Measurements from ENCODE around the gene ZFP64. TPM values are rescaled to one million over a fixed set of nuclear protein-coding genes. Genes with fewer than 3 reads are reported as not detected.
"Not testable (repeated sequence)": the region's sequence is repeated elsewhere in the genome, so short reads cannot be mapped to it uniquely, and the experiment has no call there.

Gene ZFP64
- total and polyA plus RNA-seq, 7 experiments from 2014 or later = 8.0 to 14.6 (median 11.6) TPM

DNA sequence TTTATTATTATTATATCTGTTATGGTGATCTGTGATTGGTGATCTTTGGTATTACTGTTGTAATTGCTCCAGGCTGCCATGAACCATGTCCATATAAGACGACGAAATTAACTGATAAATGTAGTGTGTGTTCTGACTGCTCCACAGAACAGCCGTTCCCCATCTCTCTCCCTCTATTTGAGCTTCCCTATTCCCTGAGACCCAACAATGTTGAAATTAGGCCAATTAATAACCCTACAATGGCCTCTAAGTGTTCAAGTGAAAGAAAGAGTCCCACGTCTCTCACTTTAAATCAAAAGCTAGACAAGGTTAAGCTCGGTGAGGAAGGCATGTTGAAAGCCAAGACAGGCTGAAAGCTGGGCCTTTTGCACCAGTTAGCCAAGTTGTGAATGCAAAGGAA is 51.6 kb downstream of the ZFP64 start:
- CTCF ChIA-PET = interaction anchor here (1.3 kb wide), 1 partner anchor 11 kb away, joined by 4 read pairs; no protein-coding TSS in a partner anchor
- H3K27me3 ChIP-seq (ENCODE audit: control insufficient read depth in 2 of 2, insufficient read depth in 2 of 2, low read length in 2 of 2) = no peaks in the 10 kb centered on the region
- ATAC-seq = no peak

DNA sequence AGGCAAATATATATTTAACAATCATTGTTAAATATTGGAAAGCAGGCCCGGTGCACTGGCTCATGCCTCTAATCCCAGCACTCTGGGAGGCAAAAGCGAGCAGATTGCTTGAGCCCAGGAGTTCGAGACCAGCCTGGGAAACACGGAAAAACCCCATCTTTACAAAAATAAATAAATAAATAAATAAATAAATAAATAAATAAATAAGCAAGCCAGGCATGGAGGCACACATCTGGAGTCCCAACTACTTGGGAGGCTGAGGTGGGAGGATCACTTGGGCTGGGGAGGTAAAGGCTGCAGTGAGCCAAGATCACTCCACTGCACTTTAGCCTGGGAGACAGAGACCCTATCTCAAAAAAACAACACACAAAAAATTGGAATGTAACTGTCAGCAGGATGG is 53.7 kb downstream of the ZFP64 start:
- Mint-ChIP-seq H3K4me1 (peaks cover 0 to 4% (median 0%) of the 10 kb centered on the region in 7 donors), H3K36me3 (peaks cover 0 to 36% (median 19%) of the 10 kb centered on the region in 5 donors), H3K4me3 (no peak overlapping the region), H3K27me3 (no peaks in the 10 kb centered on the region), H3K27ac (no peak overlapping the region), H3K9me3 (peaks cover 0 to 8% (median 0%) of the 10 kb centered on the region in 11 donors)
- ATAC-seq (no peak), DNase-seq (no peak)
- no peaks in the 10 kb centered on the region for H3K9me3 ChIP-seq (ENCODE audit: control insufficient read depth in 2 of 3, low read length in 3 of 3)
- no peak overlapping the region for H3K27ac ChIP-seq (ENCODE audit: low read depth, low read length)
- H3K4me1 ChIP-seq (ENCODE audit: control insufficient read depth in 2 of 2, insufficient read depth in 2 of 2, low read length in 2 of 2) = no peaks in the 10 kb centered on the region
- H3K36me3 ChIP-seq (ENCODE audit: control insufficient read depth in 2 of 3, insufficient read depth in 3 of 3, low read length in 3 of 3) = no peaks in the 10 kb centered on the region
- no peaks in the 10 kb centered on the region for H3K27me3 ChIP-seq (ENCODE audit: control insufficient read depth in 2 of 2, insufficient read depth in 2 of 2, low read length in 2 of 2)
- CTCF ChIA-PET = no interaction called here
- H3K4me3 ChIP-seq (ENCODE audit: low read length) = no peak overlapping the region
- POLR2A ChIA-PET = no interaction called here
- intact Hi-C loops (cut with micrococcal nuclease) = no loop called here

More for the DNA sequence above, 51.6 kb downstream of the ZFP64 start:
- peaks cover 0 to 8% (median 0%) of the 10 kb centered on the region in 11 donors for H3K9me3 Mint-ChIP-seq
- intact Hi-C loops (cut with micrococcal nuclease) = no loop called here
- no peak overlapping the region for H3K4me3 ChIP-seq (ENCODE audit: low read length)
- no peaks in the 10 kb centered on the region for H3K4me1 ChIP-seq (ENCODE audit: control insufficient read depth in 2 of 2, insufficient read depth in 2 of 2, low read length in 2 of 2)
- no peak for DNase-seq
- H3K27ac Mint-ChIP-seq = no peak overlapping the region
- H3K4me3 Mint-ChIP-seq = no peak overlapping the region
- no peaks in the 10 kb centered on the region for H3K36me3 ChIP-seq (ENCODE audit: control insufficient read depth in 2 of 3, insufficient read depth in 3 of 3, low read length in 3 of 3)
- H3K27ac ChIP-seq (ENCODE audit: low read depth, low read length) = no peak overlapping the region
- H3K27me3 Mint-ChIP-seq = no peaks in the 10 kb centered on the region
- peaks cover 0 to 36% (median 19%) of the 10 kb centered on the region in 5 donors for H3K36me3 Mint-ChIP-seq
- H3K9me3 ChIP-seq (ENCODE audit: control insufficient read depth in 2 of 3, low read length in 3 of 3) = no peaks in the 10 kb centered on the region
- POLR2A ChIA-PET = no interaction called here
- peaks cover 0 to 9% (median 5%) of the 10 kb centered on the region in 7 donors for H3K4me1 Mint-ChIP-seq

DNA sequence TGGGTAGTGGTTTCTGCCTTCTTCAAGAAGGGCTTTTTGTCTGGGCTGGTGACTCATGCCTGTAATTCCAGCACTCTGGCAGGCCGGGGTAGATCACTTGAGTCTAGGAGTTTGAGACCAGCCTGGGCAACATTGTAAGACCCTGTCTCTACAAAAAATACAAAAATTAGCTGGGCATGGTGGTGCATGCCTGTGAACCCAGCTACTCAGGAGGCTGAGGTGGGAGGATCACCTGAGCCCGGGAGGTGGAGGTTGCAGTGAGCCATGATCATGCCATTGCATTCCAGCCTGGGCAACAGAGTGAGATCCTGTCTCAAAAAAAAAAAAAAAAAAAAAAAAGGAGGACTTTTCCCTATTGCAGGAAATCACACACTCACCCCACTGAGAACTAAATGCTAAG is 57.9 kb downstream of the ZFP64 start:
- H3K4me3 ChIP-seq (ENCODE audit: low read length); H3K36me3 Mint-ChIP-seq; ATAC-seq; H3K27ac Mint-ChIP-seq; DNase-seq; H3K27me3 Mint-ChIP-seq; H3K4me3 Mint-ChIP-seq; H3K9me3 ChIP-seq (ENCODE audit: control insufficient read depth in 2 of 3, low read length in 3 of 3); H3K27me3 ChIP-seq (ENCODE audit: control insufficient read depth in 2 of 2, insufficient read depth in 2 of 2, low read length in 2 of 2); CTCF ChIA-PET; H3K9me3 Mint-ChIP-seq; H3K27ac ChIP-seq (ENCODE audit: low read depth, low read length); H3K4me1 Mint-ChIP-seq; H3K4me1 ChIP-seq (ENCODE audit: control insufficient read depth in 2 of 2, insufficient read depth in 2 of 2, low read length in 2 of 2); H3K36me3 ChIP-seq (ENCODE audit: control insufficient read depth in 2 of 3, insufficient read depth in 3 of 3, low read length in 3 of 3); intact Hi-C loops (cut with micrococcal nuclease); POLR2A ChIA-PET: not testable (repeated sequence)

DNA sequence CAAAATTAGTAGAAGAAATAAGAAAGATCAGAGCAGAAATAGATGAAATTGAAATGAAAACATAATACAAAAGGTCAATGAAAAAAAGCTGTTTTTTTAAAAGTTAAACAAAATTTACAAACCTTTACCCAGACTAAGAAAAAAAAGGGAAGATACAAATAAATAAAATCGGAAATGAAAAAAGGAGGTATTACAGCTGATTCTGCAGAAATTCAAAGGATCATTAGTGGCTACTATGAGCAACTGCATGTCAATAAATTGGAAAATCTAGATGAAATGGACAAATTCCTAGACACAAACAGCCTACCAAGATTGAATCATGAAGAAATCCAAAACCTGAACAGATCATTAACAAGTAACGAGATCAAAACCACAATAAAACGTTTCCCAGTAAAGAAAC is 59.2 kb downstream of the ZFP64 start:
- H3K27ac Mint-ChIP-seq = no peak overlapping the region
- intact Hi-C loops (cut with micrococcal nuclease) = no loop called here
- ChIA-PET POLR2A (no interaction called here), CTCF (no interaction called here)
- Histone ChIP-seq H3K9me3 (ENCODE audit: control insufficient read depth in 2 of 3, low read length in 3 of 3) (no peaks in the 10 kb centered on the region), H3K4me3 (ENCODE audit: low read length) (no peak overlapping the region), H3K27ac (ENCODE audit: low read depth, low read length) (no peak overlapping the region), H3K36me3 (ENCODE audit: control insufficient read depth in 2 of 3, insufficient read depth in 3 of 3, low read length in 3 of 3) (no peaks in the 10 kb centered on the region), H3K27me3 (ENCODE audit: control insufficient read depth in 2 of 2, insufficient read depth in 2 of 2, low read length in 2 of 2) (no peaks in the 10 kb centered on the region), H3K4me1 (ENCODE audit: control insufficient read depth in 2 of 2, insufficient read depth in 2 of 2, low read length in 2 of 2) (no peaks in the 10 kb centered on the region)
- peaks cover 0 to 8% (median 2%) of the 10 kb centered on the region in 7 donors for H3K4me1 Mint-ChIP-seq
- H3K9me3 Mint-ChIP-seq = peaks cover 0 to 1% (median 0%) of the 10 kb centered on the region in 11 donors
- H3K4me3 Mint-ChIP-seq = no peak overlapping the region
- ATAC-seq (no peak), DNase-seq (no peak)
- peaks cover 0 to 8% (median 0%) of the 10 kb centered on the region in 5 donors for H3K27me3 Mint-ChIP-seq
- peaks cover 0 to 5% (median 0%) of the 10 kb centered on the region in 5 donors for H3K36me3 Mint-ChIP-seq

DNA sequence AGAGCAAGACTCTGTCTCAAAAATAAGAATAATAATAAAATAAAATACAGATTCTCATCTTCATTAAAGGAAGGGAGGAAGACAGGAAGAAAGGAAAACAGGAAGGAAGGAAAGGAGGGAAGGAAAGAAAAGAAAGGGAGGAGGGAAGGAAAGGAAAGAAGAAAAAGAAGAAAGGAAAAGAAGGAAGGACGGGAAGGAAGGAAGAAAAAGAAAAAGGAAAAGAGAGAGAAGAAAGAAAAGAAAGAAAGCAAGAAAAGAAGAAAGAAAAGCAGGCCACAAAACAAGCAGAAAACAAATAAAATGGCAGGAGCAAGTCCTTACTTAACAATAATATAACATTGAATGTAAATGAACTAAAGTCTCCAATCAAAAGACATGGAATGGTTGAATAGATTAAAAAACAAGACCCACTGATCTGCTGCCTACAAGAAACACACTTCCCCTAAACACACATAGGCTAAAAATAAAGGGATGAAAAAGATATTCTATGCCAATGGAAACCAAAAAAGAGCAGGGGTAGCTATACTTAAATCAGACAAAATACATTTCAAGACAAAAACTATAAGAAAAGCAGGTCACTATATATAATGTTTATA is 60.4 kb downstream of the ZFP64 start:
- Mint-ChIP-seq H3K27ac (no peak overlapping the region), H3K27me3 (peaks cover 0 to 8% (median 0%) of the 10 kb centered on the region in 5 donors), H3K4me1 (peaks cover 0 to 8% (median 2%) of the 10 kb centered on the region in 7 donors), H3K4me3 (no peak overlapping the region), H3K9me3 (peaks cover 0 to 1% (median 0%) of the 10 kb centered on the region in 11 donors), H3K36me3 (peaks cover 0 to 4% (median 0%) of the 10 kb centered on the region in 5 donors)
- ChIA-PET CTCF (interaction anchor here (1.2 to 1.4 kb wide), 2 partner anchors 14 to 1417 kb away, joined by 3 read pairs; no protein-coding TSS in a partner anchor), POLR2A (interaction anchor here (0.7 kb wide), 1 partner anchor 13 kb away, joined by 4 read pairs; no protein-coding TSS in a partner anchor)
- no peak overlapping the region for H3K27ac ChIP-seq (ENCODE audit: low read depth, low read length)
- no peak overlapping the region for H3K4me3 ChIP-seq (ENCODE audit: low read length)
- H3K27me3 ChIP-seq (ENCODE audit: control insufficient read depth in 2 of 2, insufficient read depth in 2 of 2, low read length in 2 of 2) = no peaks in the 10 kb centered on the region
- no peak for ATAC-seq
- no peaks in the 10 kb centered on the region for H3K36me3 ChIP-seq (ENCODE audit: control insufficient read depth in 2 of 3, insufficient read depth in 3 of 3, low read length in 3 of 3)
- no peaks in the 10 kb centered on the region for H3K9me3 ChIP-seq (ENCODE audit: control insufficient read depth in 2 of 3, low read length in 3 of 3)
- intact Hi-C loops (cut with micrococcal nuclease) = no loop called here
- no peaks in the 10 kb centered on the region for H3K4me1 ChIP-seq (ENCODE audit: control insufficient read depth in 2 of 2, insufficient read depth in 2 of 2, low read length in 2 of 2)
- no peak for DNase-seq

DNA sequence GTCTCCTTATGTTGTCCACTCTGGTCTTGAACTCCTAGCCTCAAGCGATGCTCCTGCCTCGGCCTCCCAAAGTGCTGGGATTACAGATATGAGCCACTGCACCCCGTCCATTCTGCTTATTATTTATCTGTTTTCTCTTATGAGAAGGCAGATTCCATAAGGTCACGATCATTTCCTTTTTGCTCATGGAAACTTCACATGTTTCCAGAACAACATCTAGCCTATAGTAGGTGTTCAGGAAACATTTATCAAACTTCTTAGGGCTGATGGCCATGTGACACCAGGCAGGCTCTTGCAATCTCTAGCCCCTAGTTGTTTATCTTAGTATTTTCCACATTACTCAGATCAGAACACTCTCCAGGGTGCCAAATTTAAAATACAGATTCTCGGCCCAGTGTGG is 61.2 kb downstream of the ZFP64 start:
- intact Hi-C loops (cut with micrococcal nuclease) = no loop called here
- Histone ChIP-seq H3K27me3 (ENCODE audit: control insufficient read depth in 2 of 2, insufficient read depth in 2 of 2, low read length in 2 of 2) (no peaks in the 10 kb centered on the region), H3K27ac (ENCODE audit: low read depth, low read length) (no peak overlapping the region), H3K36me3 (ENCODE audit: control insufficient read depth in 2 of 3, insufficient read depth in 3 of 3, low read length in 3 of 3) (no peaks in the 10 kb centered on the region), H3K9me3 (ENCODE audit: control insufficient read depth in 2 of 3, low read length in 3 of 3) (no peaks in the 10 kb centered on the region), H3K4me1 (ENCODE audit: control insufficient read depth in 2 of 2, insufficient read depth in 2 of 2, low read length in 2 of 2) (no peaks in the 10 kb centered on the region), H3K4me3 (ENCODE audit: low read length) (no peak overlapping the region)
- ATAC-seq = no peak
- Mint-ChIP-seq H3K36me3 (peaks cover 0 to 4% (median 0%) of the 10 kb centered on the region in 5 donors), H3K27ac (no peak overlapping the region), H3K9me3 (peaks cover 0 to 1% (median 0%) of the 10 kb centered on the region in 11 donors), H3K4me3 (no peak overlapping the region), H3K27me3 (peaks cover 0 to 8% (median 0%) of the 10 kb centered on the region in 5 donors), H3K4me1 (peaks cover 0 to 8% (median 2%) of the 10 kb centered on the region in 7 donors)
- POLR2A ChIA-PET = interaction anchor here (0.7 kb wide), 1 partner anchor 12 kb away, joined by 4 read pairs; no protein-coding TSS in a partner anchor
- DNase-seq = no peak
- CTCF ChIA-PET = interaction anchor here (1.2 to 1.4 kb wide), 2 partner anchors 15 to 1417 kb away, joined by 3 read pairs; no protein-coding TSS in a partner anchor
